Activated CD8-positive, alpha-beta memory T cell treated with anti-CD3 and anti-CD28 coated beads, Interleukin-2, amount 50 U/mL, for 48 hours (primary cell): ENCODE data around the gene ABCB11.
"Not testable (repeated sequence)": the region's sequence is repeated elsewhere in the genome, so short reads cannot be mapped to it uniquely, and the experiment has no call there.

Source experiments
- DNase-seq: peaks from one replicate; pipeline ENCODE4 v3.0.0-alpha.2; 2020

Gene ABCB11

DNA sequence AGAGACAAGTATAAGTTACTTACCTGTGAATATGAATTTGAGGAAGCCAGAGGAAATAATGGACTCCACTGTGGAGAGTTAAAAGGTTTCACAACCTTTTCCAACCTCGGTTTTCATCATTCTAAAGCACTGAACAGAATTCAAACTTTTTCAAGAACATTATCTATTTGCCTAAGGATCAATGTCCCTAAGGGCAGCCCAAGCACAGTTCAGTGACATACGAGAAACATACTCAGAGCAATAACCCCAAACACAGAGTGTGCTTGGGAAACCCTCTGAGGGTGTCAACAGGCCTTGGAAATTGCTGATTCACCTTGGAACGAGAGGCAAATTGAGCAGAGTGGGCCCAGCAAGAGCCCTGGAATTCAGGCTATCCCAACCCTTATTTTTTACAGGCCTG is at the start of gene ABCB11:
Gene ABCB11 (minus strand): TSS at position 123 of the 400 bp plus-strand sequence. CDS start 13,199 bp downstream, outside the sequence.
- no peak for DNase-seq

DNA sequence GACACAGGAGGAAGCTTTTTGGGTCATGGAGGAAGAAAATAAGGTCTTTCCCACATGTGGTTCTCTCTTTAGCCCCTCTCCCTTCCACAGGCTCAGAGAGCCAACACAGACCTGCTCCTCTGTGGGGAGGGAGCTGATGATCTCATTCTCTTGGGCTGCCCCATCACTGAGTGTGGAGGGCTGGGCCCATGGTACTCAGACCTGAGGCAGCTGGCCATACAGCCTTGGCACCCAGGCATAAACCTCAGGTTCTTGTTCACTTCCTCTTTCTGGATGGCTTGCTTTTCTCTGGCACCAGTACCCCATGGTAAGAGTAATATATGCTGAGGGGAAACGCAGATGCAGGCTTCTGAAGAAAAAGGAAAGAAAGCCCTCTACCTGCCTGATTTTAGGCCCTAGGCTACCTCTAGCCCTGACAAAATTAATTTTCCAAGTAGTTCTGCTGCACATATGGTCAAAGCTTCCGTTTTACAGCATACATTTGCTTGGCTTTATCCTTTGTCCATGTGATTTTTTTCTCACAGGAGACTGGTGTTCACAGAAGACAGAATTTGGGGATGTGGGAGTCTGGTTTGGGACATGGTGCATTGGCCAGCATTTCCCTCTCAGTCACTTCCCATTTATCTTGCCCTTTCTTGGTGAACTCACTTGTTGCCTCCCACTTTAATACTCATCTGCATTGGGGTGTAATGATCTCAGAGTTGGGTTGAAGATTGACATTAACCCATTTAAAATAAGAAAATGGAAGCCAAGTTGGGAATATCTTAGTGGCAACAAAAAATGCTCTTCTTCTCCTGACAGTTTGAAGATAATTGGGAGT is 49.3 kb upstream of the ABCB11 start:
- DNase-seq = no peak

DNA sequence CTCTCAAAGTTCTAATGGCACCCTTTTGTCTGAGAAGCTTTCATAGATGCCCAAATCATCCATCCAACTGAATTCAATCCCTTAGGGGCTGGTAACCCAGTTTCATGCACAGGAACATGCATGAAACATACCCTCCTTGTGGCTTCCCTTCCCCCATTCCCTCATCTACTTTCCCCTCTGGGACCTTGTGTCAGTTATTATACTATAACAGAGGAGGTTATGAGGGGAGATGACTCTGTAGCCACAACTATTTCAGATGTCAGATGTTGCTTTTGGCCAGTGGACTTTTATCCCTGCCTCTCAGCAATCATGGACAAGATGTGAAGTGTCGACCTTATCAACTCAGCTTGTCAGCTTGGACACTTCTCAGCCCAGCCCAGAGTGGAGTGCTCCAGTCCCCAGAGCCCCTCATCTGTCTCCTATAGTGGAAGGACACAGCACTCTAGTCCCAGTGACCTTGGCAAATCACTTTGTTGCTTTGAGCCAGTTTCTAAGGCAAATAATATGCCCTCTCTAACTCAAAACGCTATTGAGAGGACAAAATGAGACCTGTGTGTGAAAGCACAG is 46.6 kb upstream of the ABCB11 start:
- DNase-seq = no peak

DNA sequence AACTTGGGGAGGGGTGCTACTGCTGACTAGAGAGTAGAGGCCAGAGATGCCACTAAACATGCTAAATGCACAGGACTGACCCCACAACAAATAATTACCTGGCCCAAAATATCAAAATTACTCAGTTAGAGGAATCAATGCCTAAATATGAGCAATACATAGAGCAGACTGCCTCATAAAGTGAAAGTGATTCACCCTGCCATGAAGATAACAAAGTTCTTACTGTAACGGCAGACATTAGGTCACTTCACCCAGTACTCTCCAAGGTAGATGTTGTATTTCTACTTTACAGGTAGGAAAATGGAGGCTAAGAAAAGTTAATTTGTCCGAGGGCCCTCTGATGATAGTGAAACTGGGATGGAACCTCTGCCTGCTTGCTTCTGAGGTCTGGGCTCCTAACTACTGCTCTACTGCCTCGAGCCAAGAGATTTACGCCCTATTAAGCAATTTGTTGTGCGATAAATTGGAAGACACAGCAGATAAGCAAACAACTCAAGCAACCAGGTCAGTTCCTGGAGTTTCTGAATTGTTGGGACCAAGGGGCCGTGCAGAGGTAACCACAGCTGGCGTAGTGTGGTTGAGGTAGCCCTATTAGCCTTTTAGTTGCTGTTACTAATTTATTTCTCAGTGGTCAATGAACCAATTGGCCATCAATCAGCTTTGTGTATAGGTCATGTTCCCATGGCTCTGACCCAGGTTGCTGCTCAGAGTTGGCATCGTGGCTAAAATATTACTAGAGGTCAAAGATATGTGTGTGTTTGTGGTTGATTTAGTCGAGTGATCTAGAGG is 43.0 kb upstream of the ABCB11 start:
- no peak for DNase-seq

DNA sequence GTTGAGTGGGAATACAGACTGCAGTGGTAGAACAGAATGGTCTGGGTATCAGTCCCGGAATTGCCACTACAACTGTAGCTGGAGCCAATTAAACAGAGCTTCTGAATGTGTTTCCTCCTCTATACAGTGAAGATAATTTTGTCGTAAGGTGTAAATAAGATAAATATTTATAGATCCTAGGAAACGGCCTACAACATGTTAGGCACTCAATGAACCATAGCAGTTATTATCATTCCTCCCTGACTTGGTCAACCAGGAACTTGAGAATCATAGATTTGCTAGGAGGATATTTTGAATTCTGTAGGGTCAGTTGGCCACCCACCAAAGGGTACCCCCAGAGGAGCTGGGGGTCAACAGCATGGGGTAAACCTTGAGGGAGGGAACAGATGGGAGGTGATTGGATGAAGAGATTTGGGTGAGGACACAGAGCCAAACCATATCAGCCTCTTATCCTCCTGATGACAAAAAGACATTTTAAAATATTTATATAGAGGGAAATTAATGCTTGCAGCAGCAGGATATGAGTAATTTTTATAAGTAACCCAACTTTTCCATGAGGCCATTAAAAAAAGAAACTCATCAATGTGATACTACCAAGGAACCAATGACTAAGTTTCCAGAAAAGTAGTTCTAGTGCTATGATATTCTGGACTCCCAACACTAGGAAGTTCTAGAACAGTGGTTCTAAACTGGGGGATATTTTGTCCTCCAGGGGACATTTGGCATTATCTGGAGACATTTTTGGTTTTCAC is 42.3 kb upstream of the ABCB11 start:
- DNase-seq = no peak

DNA sequence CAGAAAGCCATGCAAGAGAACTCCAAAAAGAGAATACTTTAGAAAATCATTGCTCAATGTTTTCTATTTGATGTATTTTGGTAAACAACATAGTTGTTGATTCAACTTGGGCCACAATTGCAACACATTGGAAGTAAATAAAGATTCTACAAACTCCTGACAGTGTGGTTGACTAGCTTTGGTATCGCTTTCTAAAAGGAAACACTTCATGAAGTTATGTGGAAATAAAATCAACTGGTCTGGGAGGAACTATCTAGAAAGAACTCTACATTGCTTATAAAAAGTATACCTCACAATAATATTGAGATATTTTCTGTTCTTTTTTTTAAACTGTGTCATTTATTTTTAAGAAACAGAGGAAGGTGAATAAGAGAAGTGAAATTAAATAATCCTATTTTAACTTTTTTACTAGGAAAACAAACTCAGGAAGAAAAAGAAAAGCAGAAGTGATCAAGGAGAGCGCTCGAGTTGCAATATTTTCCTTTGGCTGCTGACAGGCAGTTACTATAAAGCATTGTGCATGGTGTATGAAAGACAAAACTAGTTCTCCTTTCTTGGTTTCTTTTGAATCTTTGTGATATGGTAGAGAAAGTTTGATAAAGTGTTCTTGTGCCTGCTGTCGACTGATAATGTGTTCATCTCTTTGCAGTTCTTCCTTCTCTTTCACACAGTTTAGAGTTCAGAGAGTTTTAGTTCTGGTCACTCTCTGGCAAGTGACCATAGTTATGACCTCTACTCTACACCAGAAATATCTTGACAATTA is 41.2 kb upstream of the ABCB11 start:
- DNase-seq = no peak

DNA sequence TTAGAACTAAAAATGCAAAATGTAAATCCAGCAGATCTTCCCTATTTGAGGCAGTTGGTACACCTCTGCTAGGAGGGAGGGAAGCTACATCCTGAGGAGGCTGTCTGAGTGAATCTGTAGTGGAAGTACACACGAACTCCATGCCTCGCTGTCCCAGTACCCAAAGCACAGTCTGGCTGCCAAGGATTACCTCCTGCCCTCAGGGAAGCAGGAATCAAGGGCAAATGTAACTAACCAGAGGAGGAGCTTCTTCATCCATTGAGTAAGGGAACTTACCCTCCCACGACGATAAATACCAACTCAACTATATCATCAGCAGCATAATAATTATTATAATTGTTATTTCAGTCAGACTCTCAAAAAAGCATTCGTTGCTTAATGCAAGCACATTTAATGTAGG is 40.3 kb upstream of the ABCB11 start:
- DNase-seq = no peak

DNA sequence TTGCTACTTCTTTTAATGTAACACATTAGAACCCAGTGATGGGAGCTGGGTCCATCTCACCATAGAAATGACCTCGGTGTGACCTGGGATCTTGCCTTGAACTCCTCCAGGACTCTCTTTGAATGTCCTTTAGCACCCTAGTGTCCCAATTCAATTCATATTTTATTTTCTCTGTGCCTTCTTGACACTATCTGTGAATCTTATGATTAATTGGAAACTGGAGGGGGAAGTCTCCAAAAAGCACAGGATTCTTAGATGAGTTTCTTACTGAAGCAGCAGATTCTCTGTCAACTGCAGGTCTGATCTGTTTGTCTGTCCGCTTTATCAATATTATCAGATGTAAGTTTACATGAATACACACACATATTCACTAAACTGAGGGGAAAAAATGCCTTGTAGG is 38.7 kb upstream of the ABCB11 start:
- DNase-seq = no peak

DNA sequence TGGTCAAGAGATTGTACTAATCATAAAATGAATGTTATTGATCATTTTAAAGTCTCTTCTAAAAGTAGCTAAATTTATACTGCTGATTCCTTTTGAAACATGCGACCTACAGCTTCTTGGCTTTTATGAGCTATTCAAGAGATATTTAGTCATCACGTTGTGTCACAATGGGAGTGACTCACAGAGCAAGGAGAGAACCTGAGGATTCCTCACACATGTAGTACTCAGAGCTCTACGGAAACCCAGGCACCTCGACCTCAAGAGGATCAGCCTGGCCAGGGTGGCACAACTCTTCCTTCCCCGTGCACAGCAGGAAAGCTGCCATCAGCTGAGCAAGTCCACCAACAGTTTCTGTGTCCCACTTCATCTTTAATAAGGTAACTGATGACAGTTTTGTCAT is 38.2 kb upstream of the ABCB11 start, which contains the start of gene DHRS9:
Gene DHRS9 (plus strand): TSS at position 223 of the 400 bp plus-strand sequence. CDS start 12,019 bp downstream, outside the sequence.
- DNase-seq = peak; percentile 65

DNA sequence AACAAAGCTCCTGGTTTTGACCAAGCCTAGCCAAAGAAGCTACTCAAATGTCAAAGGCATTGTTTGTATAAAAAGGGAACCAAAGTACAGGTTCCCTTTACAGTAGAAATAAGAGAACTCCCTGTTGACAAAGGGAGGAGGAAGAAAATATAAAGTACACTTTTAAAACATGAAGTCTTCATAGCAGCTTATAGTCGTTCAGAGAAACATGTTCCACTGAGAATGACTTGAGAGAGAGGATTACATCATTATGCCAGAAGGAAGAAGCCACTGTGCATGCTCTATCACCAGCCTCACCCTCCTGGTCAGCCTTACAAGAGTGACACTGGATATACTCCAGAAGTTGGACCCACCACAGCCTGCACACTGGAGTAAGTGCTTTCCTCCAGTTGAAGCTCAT is 35.8 kb upstream of the ABCB11 start:
- no peak for DNase-seq

DNA sequence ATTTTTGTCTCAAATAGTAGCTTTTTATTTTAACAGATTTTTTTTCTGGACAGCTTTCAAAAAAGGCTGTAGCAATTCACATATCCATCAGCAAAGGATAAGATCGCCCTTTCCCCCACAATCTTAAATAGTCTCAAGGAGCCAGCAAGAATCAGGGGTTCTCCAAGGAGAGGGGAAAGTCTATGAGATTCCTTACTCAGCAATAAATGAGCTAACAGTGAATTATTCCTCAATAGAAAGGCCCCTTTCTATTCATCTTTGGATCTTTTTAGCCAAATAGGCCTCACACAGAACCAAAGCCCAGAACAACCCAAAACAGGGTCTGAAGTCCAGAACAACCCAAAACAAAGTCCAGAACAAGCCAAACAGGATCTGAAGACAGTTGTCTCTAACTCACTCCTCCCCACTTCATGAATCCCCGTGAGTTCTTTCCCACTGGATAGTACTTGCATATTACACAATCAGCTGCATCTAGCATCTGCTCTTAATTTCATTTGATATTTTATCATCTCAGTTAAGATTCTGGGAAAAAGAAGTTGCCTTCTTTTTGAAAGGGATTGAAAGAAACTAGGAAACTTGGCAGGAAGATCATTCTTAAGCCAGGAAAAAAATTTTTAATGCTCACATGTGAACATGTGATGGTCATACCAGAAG is 34.9 kb upstream of the ABCB11 start:
- no peak for DNase-seq

DNA sequence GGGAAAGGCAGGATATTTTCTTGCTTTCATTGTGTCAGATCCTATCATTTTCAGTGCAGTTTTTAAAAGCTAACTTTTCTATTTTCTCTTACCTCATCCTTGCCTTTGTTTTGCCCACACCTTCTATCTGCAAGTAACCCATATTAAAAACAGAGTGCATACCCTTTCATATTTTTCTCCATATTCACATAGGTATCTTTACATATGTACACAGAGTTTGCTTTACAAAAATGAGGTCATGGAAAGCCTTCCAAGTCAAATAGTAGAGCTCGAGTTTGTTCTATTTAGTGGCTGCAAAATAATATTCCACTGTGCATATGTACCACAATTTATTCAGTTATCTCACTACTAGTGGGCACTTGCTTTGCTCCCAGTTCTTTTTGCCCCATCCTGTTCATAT is 34.3 kb upstream of the ABCB11 start:
- DNase-seq = no peak

DNA sequence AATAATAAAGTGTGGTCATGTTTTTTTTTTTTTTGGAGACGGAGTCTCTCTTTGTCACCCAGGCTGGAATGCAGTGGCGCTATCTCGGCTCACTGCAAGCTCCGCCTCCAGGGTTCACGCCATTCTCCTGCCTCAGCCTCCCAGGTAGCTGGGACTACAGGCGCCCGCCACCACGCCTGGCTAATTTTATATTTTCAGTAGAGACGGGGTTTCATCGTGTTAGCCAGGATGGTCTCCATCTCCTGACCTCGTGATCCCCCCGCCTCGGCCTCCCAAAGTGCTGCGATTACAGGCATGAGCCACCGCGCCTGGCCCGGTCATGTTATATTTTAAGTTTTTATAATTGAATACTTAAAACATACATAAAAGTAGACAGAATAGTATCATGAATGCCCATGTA is 33.1 kb upstream of the ABCB11 start:
- DNase-seq = not testable (repeated sequence)

DNA sequence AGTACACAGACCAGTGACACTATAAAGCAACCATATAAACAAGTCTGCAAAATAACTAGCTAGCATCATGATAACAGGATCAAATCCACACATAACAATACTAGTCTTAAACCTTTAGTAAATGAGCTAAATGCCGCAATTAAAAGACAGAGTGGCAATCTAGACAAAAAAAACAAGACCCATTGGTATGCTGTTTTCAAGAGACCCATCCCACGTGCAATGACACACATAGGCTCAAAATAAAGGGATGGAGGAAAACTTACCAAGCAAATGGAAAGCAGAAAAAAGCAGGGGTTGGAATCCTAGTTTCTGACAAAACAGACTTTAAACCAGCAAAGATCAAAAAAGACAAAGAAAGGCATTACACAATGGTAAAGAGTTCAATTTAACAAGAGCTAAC is 23.5 kb upstream of the ABCB11 start:
- DNase-seq = not testable (repeated sequence)

DNA sequence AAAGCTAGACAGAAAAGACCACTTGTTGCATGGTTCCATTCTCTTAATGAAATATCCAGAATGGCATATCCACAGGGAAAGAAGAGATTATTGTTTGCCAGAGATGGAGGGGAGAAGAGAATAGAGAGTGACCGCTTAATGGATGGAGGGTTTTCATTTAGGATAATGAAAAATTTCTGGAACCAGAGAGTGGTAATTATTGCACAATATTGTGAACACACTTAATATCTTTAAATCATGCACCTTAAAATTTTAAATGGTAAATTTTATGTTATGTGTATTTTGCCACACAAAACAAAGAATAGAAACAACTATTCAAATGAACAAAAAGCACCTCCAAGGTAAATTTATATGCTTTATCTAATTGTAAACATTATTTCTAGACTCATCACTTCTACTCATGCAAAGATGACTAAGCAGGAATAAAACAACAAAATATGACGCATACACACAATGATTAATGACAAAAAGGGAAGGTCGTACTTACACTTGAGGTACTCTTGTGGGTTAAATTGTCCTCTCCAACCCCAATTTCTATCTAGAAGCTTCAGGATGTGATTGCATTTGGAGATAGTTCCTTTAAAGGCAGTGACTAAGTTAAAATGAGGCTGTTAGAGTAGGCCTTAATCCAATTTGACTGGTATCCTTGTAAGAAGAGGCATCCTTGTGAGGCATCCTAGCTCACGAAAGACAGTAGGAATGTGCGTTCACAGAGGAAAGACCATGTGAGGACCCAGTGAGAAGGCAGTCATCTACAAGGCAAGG is 19.5 kb upstream of the ABCB11 start:
- no peak for DNase-seq

DNA sequence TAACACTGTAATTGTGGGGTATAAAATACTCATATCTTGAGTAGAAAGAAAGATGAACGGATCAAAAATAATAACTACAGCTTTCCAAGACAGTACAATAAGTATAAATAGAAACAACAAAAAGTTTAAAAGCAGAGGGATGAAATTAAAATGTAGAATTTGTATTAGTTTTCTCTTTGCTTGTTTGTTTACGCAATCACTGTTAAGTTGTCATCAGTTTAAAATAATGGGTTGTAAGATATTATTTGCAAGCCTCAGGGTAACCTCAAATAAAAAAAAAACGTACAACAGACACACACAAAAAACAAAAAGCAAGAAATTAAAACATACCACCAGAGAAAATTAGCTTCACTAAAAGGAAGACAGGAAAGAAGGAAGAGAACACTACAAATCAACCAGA is 18.0 kb upstream of the ABCB11 start:
- DNase-seq = no peak

DNA sequence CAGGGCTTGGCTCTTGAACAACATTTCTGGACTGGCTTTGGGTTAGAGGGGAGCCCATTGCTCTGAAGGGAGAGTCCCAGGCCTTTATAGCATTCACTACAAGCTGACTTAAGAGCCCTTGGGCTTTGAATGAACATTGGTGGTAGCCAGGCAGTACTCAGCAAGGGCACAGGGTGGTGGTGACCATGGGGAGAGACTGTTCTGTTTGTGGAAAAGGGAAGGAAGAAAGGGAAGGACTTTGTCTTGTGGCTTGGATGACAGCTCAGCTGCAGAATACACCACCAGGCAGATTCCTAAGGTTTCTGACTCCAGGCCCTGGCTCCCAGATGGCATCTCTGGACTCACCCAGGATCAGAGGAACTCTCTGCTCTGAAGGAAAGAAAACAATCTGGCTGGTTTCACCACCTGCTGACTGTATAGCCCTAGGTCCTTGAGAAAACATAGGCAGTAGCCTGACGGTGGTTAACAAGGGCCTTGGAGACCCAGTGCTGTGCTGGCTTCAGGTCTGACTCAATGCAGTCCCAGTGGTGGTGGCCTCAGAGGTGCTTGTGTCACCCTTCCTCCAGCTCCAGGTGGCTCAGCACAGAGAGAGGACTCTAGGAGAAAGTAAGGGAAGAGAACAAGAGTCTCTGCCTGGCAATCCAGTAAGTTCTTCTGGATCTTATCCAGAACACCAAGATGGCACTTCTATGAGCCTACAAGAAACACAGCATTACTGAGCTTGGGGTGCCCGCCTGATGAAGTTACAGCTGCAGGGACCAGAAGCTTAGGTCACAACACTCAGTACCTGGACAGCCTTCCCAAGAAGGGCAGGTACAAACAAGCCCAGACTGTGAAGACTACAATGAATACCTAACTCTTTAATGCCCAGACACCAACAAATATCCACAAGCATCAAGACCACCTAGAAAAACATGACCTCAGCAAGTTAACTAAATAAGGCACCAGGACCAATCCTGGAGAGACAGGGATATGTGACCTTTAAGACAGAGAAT is 16.4 kb upstream of the ABCB11 start:
- DNase-seq = no peak

DNA sequence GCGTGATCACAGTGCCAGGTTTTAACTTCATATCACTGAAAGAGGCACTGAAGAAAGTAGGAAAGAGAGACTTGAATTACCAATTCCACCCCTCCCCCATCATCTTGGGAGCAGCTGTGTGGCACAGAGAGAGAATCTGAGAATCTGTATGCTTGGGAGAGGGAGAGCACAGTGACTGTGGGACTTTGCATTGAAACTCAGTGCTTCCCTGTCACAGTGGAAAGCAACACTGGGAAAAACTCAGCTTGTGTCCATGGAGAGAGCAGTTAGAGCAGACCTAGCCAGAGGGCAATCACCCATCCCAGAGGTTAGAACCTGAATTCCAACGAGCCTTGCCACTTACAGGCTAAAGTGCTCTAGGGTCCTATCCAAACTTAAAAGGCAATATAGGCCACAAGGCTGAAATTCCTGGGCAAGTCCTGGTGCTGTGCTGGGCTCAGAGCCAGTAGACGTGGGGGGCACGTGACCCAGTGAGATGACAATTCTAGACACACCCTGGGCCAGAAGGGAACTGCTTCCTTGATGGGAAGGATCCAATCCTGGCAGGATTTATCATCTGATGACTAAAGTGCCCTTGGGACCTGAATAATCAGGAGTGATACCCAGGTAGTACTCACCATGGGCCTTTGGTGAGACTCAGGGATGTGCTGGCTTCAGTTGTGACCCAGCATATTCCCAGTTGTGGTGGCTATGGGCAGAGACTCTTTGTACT is 15.5 kb upstream of the ABCB11 start:
- DNase-seq = no peak

DNA sequence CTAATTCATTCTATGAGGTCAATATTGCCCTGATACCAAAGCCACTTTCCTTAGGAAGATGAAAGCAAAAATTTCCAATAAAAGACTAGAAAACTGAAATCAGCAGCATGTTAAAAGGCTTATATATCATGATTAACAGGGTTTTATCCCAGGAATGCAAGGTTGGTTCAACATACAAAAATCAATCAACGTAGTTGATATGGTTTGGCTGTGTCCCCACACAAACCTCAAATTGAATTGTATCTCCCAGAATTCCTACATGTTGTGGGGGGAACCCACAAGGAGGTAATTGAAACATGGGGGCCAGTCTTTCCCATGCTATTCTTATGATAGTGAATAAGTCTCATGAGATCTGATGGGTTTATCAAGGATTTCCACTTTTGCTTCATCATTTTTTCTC is 11.7 kb upstream of the ABCB11 start:
- no peak for DNase-seq
